HuH-7 (cell line): ENCODE results near the gene COMP.
A peak's percentile ranks its signal among the peaks of the same experiment; 100 is the strongest.
"Not testable (repeated sequence)": the region's sequence is repeated elsewhere in the genome, so short reads cannot be mapped to it uniquely, and the experiment has no call there.

Experiments
- DNase-seq: peaks from one replicate; pipeline ENCODE4 v3.0.0; 2011; ENCODE audit warnings: low spot score

COMP gene

DNA sequence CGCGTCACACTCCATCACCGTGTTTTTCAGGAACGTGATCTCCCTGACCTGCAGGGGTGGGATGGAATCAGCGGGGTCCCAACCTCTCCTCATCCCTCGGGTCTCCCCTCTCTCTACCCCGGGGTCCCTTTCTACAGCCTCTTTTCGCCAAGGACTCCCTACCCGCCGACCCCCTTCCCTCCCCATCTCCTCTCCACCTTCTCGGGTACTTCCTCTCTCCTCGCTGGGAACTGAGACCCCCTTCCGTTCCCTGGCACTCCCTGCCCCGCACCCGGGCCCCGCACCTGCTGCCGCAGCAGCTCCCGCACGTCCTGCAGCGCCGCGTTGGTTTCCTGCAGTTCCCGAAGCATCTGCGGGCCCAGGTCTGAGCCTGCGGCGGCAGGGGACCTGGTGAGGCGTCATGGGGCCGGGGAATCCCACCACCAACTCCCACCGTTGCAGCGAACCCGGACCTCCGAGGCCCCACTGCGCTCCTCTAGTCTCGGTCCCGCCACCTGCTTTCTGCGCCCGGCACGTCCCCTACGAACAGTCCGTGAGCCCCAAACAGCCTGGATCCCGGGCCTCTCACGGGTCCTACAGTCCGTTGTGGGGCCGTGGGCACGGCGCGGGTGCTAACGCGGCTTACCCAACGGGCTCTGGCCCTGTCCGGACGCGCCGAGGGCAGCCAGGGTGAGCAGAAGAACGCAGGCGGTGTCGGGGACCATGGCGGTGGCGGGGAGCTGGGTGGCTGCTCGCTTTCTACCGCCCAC is at the start of gene COMP:
Gene COMP (minus strand): TSS at position 740 of the 749 bp plus-strand sequence. CDS start 36 bp downstream, at position 704.
- no peak for DNase-seq

DNA sequence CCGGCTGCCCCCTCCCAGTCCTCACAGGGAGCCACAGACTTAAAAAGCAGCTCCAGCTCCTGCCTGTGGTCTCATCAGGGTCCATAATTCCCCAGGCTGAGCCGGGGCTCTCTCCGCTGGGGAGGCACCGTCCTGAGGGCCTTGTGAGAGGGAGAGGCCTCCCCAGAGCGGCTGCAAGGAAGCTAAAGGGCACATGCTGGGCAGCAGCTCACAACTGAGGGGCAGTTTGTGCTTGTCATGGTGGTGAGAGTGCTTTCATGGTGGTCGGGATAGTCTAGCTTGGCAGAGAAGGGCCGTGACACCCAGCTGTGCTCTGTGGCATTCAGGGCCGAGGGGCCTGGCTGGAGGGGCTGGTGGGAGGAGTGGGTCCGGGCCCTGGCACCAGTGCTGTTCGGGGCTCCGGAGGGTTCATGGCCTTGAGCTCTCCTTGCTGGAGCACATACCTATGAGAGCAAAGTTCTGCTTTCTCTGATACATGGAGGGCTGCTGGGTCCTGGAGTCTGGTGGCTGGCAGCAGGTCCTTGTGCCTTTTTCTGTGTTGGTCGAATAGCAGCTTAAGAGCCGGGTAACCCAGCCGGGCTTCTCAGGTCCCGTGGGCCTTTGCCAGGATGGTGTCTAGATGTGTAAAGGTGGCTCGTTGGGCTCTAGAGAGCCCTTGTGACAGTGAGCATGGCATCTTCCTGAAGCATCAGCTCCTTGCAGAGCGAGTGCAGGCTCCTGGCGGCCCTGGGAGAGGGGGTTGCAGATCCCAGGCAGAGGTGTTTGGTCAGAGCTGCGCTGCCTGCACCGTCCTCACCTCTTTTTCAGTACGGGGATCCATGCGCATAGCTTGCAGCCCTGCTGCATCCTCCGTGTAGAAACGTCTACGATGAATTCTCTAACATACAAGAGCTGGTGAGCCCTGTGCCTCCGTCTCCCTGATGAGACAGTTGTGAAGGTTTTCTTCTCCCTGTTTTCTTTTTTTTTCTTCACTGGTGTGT is 49.5 kb upstream of the COMP start:
- no peak for DNase-seq

DNA sequence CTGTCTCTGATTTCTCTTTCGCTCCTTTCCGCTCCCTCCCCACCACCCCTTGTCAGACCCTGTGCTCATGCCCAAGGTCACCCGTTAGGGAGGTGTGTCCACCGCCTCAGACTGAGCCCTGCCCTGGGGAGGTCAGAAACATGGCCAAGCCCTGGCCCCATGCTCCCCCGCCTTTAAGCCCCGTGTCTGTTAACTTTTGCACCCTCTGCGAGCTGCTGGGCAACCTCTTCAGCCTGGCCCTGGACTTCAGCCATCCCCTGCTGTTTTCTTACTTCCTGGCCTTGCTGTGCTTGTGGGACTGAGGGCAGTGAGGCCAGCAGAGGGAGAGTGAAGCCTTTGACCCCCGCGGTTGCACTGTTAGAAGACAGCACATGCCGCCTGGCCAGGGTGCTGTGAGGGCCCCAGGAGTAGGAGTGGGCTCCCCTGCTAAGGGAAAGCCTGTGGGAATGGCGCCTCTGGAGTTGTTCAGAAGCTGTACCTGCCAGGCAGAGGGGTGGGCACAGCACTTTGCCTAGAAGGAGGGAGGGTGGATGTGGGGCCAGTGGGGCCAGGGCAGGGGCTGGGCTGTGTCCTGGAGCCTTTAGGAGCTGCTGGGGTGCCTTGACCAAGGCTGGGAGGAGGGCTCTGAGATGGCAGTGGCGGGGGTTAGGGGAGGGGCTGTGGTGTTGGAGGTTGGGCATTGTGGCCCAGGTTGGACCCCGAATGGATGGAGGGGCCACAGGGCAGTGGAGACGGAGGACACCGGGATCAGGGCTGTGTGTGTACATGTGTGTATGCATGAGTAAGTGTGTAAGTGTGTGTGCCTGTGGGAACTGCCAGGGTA is 48.6 kb upstream of the COMP start:
- DNase-seq, result peak; percentile 94

DNA sequence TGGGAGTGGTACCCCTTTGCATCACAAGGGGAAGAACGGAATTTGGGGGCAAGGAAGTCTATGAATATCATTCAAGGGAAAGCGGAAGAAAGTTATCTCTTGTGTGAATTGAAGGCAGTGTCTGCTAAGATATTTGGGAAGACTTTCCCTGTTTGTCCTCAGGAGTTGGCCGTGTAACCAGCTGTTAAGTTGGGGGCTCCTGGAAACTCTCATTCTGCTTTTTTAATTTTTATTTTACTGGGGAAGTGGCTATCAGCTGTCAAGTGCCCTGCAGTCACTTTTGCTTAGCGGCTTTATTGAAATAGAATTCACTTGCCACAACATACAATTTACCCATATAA is 43.5 kb upstream of the COMP start:
- DNase-seq, result no peak

DNA sequence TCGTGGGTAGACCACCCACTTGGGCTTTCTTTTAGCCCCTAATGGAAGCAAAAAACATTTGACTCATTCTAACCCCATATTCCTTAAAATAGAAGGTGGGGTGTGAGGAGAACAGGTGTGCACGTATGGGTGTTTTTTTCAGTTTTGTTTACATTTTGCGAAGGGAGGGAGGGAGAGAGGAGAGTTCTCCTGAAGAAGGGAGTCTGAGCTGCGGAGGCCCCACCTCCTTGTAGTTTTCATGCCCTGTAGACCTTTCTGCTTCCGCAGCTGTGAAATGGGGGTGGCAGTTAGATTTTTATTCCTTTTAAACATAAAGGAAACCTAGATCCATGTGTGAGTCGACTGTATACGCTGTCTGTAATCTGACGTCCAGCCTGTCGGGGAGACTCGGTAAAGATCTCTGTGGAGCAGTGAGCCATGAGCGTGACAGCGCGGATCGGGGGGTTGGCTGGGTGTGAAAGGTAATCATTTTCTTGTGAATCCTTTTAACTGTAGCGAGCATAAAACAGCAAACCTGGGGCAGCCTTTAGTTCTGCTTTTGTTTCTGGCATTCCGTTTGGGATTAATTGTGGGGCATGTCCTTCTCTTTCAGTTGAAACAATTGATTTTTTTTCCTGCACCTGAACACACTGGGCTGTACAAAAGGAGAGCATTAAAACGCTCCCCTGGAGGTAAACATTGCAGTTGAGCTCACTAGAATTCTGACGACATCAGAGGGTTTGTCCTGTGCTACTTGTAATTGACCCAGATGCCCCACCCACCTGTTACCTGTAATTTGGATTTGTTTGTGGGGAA is 42.9 kb upstream of the COMP start:
- DNase-seq, result peak; percentile 53

DNA sequence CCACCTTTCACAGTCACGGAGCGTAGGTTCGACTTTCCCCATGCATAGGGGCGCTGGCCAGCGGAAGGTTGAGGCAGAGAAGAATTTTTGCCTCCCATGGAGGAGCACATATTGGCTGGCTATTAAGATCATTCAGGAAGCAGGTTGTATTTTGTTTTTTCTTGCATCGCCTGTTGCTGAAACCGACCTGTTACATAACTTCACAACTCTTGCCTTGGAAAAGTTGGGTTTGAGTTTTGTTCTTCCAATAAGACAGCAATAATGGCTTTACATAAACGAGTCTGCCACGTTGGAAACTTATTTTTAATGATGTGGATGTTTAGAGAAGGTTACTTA is 42.0 kb upstream of the COMP start:
- DNase-seq, result no peak

DNA sequence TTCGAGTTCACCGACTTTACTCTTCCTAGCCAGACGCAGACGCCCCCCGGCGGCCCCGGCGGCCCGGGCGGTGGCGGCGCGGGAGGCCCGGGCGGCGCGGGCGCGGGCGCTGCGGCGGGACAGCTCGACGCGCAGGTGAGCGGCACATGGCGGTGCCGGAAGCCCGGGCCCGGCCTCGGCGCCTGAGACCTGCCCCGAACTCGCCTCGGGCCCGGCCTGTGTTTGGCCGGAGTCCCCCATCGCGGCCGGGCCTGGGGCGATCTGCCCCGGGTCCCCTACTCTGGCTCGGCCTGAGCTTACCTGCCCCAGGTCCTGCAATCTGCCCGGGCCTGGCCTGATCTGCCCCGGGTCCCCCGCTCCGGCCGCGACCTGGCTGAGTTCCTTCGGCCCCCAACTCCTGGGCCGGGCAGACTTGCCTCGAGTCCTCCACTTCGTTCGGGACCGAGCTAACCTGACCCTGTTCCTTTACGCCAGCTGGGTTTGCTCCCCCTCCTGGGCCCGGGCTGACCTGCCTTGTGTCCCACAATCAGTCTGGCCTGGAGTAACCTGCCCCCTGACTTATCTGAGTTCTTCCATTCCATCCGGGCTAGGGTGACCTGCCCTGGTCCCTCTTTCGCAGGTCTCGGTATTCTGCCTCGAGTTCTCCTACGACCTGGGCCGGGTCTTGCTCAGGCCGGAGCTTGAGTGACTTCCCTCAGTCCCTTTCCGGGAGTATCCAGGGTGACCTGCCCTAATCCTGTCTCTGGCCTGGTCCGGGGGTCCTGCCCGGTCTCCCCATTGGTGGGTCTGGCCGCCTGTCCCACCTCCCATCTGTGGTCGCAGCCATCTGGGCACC is 41.4 kb upstream of the COMP start:
- DNase-seq, result peak; percentile 56

DNA sequence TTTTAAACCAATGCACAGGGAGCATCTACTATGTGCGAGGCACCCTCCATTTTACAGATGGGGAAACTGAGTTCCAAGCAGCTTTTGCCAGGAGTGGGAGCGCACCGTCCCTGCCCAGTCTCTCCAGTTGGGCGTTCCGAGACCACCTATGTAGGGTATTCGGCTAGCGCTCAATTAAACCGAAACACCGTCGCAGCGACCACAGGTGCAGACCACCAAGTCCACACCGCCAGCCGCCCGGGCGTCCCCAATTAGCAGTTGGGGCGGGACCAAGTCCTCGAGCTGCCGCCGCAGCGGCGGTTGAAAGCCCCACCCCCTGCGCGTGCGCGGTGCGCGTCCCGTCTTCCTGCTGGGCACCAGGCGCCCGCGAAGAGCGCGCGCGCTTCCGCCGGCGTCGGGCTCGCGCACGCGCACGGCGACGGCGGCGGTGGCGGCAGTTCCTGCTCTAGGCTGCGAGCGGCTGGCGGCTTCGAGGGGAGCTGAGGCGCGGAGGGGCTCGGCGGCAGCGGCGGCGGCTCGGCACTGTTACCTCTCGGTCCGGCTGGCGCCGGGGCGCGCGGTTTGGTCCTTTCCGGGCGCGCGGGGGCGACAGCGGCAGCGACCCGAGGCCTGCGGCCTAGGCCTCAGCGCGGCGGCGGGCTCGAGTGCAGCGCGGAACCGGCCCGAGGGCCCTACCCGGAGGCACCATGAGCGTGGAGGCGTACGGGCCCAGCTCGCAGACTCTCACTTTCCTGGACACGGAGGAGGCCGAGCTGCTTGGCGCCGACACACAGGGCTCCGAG is 40.6 kb upstream of the COMP start, which contains the start of gene UPF1:
Gene UPF1 (plus strand): TSS at position 436 of the 782 bp plus-strand sequence. CDS start 251 bp downstream, at position 687.
- DNase-seq, result peak; percentile 98

DNA sequence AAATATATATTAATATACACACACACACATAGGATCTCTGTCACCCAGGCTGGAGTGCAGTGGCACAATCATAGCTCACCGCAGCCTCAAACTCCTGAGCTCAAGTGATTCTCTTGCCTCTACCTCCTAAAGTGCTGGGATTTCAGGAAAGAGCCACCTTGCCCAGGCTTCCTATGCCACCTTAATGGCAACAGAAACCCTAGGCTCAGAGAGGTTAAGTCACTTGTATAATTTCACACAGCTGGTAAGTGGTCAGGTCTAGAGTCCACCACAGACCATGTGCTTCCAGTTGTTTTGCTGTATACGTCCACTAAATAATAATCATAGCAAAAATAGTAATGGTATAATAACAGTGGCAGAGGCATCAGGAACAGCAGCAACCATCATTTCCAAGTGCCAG is 39.4 kb upstream of the COMP start:
- no peak for DNase-seq

DNA sequence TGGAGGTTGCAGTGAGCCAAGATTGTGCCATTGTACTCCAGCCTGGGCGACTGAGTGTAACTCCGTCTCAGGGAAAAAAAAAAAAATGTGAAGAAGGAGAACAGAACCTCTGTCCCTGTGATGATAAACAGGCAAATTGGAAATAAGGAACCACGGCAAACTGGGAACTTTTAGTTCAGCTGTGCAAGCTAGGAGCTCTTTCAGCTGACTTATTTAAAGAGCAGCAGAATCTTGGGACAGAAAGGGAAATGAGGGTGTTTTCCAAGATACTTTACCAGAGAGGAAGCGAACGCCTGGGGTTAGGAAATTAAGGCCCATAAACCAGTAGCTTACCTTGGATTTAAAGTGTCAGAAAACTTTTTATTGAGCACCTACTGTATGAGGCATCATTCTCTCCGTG is 37.7 kb upstream of the COMP start:
- DNase-seq, result no peak

DNA sequence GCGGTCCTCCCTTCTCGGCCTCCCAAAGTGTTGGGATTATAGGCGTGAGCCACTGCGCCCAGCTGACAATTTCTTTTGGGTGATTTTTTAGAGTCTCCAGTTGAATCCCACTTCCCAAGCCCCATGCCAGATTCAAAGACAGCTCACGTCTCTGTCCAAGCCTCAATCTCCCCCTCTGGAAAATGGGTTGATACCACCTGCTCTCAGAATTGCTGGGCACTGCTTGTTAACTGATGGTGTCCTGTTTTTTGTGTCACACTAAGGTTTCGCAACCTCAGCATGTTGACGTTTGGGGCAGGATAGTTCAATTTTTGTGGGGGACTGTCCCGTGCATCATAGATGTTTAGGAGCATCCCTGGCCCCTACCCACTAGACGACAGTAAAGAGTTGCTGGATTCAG is 26.5 kb upstream of the COMP start:
- no peak for DNase-seq

DNA sequence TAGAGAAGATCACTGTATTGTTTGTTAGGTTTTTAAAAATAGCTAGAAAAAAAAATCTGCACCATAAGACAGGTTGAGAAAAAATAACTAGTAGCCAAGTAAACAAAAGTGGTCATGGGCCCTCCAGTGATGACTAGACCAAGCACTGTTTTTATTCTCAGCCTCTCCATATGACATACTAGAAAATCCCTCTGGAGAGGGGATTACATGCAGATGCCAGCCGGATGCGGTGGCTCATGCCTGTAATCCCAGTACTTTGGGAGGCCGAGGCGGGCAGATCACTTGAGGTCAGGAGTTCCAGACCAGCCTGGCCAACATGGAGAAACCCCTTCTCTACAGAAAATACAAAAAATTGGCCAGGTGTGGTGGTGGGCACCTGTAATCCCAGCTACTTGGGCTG is 25.5 kb upstream of the COMP start:
- DNase-seq, result not testable (repeated sequence)

DNA sequence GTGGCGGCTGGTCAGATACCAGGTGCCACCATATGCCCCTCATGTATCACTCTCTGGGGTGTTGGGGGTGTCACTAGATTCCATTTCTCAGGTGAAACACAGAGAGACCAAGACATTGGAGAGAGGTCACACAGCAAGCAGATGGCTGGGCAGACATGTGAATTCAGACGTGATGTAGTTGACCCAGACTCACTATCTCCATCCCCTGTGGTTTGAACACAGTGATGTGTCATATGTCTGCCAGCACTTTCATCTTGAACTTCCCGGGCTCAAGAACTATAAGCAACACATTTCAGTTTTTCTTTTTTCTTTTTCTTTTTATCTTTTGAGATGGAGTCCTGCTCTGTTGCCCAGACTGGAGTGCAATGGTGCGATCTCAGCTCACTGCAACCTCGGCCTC is 24.6 kb upstream of the COMP start:
- DNase-seq, result no peak

DNA sequence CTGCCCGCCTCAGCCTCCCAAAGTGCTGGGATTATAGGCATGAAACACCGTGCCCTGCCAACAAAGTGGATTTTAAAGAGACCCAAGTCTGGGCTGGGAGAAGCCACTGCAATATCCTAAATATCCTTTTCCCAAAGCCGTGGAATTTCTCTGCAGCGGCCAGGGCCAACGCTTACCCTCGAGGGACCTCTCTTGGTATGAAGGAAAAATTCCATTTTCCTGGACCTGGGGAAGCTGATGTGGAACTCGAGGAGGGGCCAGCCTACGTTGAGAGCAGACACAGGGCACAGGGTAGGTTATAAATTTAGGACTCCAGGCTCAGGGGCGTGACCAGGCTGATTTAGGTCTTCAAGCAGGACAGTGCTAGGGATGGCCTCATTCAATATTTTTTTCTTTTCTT is 23.0 kb upstream of the COMP start:
- DNase-seq, result no peak

DNA sequence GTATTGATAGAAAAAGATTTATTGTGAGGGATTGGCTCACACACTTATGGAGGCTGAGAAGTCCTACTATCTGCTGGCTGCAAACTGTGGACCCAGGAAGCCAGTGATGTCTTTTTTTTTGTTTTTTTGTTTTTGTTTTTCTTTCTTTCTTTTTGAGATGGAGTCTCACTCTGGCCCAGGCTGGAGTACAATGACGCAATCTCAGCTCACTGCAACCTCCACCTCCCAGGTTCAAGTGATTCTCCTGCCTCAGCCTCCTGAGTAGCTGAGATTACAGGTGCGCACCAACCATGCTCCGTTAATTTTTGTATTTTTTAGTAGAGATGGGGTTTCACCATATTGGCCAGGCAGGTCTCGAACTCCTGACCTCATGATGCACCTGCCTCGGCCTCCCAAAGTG is 20.5 kb upstream of the COMP start:
- DNase-seq, result not testable (repeated sequence)

DNA sequence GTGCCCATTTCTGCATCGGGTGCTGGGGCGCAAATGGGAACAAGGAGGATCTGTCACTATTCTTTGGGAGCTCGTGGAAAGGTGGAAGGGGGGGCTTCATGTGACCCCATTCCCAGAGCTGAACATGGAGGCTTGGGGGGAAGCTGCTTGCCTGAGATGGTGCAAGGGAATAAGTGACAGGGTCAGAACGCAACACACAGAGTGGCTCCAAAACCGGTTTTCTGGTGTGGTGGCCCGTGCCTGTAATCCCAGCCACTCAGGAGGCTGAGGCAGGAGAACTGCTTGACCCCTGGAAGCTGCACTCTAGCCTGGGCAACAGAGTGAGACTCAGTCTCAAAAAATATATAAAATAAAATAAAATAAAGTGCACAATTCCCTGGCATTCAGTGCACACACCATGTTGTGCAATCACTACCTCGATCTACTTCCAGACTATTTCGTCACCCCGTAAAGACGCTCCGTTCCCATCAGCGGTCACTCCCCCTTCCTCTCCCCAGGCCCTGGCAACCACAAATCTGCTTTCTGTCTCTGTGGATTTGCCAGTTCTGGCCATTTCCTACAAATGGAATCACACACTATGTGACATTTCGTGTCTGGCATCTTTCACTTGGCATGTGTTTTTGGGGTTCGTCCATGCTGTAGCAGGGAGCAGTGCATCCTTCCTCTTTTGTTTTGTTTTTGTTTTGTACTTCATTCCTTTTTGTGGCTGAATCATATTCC is 18.2 kb upstream of the COMP start:
- no peak for DNase-seq

DNA sequence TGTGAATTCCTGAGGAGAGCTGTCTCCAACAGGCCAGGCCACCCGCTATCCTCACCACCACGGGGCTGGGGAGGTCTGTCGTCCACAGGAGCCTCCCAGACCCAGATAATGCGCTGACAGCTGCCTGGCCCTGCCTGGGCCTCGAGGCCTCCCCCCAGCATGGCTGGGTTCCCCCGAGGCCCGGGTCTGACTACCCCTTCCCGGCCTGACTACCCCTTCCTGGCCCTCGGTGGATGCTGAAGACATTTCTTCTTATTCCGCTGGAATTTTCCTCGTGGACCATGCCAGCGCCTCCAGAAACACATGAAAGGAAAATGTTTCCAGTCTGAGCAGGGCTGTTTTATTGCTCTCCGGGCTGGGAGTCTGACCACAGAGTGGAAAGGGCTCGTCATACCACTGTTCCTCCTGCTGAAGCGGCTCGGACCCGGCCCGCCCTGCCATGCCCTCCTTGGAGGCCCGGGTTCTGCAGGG is 16.8 kb upstream of the COMP start:
- DNase-seq, result no peak

DNA sequence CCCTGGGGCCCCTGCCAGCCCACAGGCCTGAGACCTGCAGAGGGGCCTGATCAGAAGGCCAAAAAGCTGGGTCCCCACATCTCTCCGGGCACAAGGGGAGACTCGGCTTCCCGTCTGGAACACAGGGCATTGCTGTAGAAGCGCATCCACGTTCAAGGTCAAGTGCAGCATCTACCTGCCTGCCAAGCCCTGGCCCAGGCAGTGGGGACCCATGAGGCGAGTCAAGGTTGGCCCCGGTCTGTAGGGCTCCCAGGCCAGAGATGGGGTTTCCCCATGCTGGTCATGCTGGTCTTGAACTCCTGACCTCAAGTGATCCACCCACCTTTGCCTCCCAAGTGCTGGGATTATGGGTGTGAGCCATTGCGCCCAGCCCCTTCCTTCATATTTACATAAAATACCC is 13.5 kb upstream of the COMP start:
- DNase-seq, result no peak

DNA sequence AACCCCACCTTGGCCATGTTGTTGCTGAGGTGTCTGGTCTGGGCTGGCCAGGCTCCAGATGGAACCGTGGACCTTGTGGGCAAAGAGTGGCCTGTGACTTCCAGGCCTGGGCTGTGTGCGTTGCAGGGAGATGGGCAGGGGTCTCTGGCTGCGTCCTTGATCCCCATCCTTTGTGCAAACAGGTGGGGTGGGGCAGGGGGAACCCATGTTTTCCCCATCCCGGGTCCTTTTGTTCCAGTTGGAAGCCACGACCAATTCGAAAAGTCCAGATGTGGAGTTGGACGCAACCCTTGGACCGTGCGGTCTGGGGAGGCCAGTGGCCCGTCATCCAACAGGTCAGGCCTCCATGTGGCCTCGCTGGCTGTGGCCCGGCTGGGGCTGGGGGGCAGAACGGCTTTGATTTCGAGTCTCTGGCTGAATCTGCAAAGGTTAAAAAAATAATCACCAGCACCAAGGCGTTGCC is 13.1 kb upstream of the COMP start:
- no peak for DNase-seq
